Parathyroid adenoma (tissue), 2 donors: ENCODE data around the gene UBTD1.

Experiments
- H2AFZ ChIP-seq: fragments of 300-600 bp; sonication (generic); one replicate; pipeline ENCODE4 v1.7.0; 2017; ENCODE audit warnings: antibody characterized with exemption, mild to moderate bottlenecking
- H3K27ac ChIP-seq: fragments of 300-600 bp; sonication (generic); one replicate; pipeline ENCODE4 v1.7.0; 2017
- H3K27me3 ChIP-seq: fragments of 300-600 bp; sonication (generic); one replicate; pipeline ENCODE4 v1.7.0; 2017; ENCODE audit warnings: low read length; ENCODE audit not compliant: control insufficient read depth, insufficient read depth
- H3K36me3 ChIP-seq: fragments of 300-600 bp; sonication (generic); one replicate; pipeline ENCODE4 v1.7.0; 2017; ENCODE audit warnings: low read length; ENCODE audit not compliant: control insufficient read depth, insufficient read depth
- H3K4me1 ChIP-seq: fragments of 300-600 bp; sonication (generic); one replicate; pipeline ENCODE4 v1.7.0; 2017; ENCODE audit warnings: control low read depth
- H3K4me2 ChIP-seq: fragments of 300-600 bp; sonication (generic); one replicate; pipeline ENCODE4 v1.7.0; 2017; ENCODE audit warnings: low read length
- H3K4me3 ChIP-seq: fragments of 300-600 bp; sonication (generic); one replicate; pipeline ENCODE4 v1.7.0; 2017; ENCODE audit warnings: low read depth, low read length
- H3K79me2 ChIP-seq: fragments of 300-600 bp; sonication (generic); one replicate; pipeline ENCODE4 v1.7.0; 2017; ENCODE audit warnings: control low read depth
- H3K9ac ChIP-seq: fragments of 300-600 bp; sonication (generic); one replicate; pipeline ENCODE4 v1.7.0; 2017; ENCODE audit warnings: mild to moderate bottlenecking
- H3K9me3 ChIP-seq: fragments of 300-600 bp; sonication (generic); one replicate; pipeline ENCODE4 v1.7.0; 2017; ENCODE audit warnings: low read length; ENCODE audit not compliant: control insufficient read depth
- CTCF ChIP-seq: fragments of 300-600 bp; sonication (generic); IDR thresholded peaks from one replicate; pipeline ENCODE4 v1.7.0; 2017; ENCODE audit warnings: antibody characterized with exemption, mild to moderate bottlenecking
- donor health status: primary hyperparathyroidism.

Gene UBTD1

GRCh38 chr10:97509120-97509680 is 10.5 kb downstream of the UBTD1 start:
- Histone ChIP-seq H3K4me2 (no peak overlapping the region), H3K27ac (no peak overlapping the region), H3K36me3 (no peaks in the 10 kb centered on the region), H3K9ac (no peak overlapping the region), H3K9me3 (no peaks in the 10 kb centered on the region), H3K27me3 (no peaks in the 10 kb centered on the region), H3K4me1 (no peaks in the 10 kb centered on the region), H3K79me2 (peaks cover 18% of the 10 kb centered on the region), H2AFZ (no peak overlapping the region), H3K4me3 (no peak overlapping the region)
- no peak for TF ChIP-seq CTCF

DNA sequence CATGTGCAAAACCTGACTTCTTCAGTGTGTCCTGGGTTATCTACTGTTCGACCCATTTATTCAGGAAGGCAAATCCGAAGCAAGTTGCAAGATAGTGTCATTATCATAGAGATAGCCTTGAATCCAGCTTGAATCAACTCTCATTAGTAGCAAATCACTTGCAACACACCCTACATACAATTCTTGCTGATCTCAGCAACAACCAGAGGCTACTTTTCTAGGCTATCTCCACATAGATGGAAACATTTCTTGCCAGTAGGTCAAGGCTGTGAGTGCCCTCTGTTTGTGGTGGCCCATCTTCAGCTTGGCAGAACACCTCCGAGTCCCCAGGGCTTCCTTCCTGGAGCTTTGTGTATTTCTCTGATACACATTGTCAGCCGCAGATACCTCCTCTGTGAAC is 12.0 kb downstream of the UBTD1 start:
- H3K36me3 ChIP-seq, result no peaks in the 10 kb centered on the region
- H3K27me3 ChIP-seq, result no peaks in the 10 kb centered on the region
- no peak for TF ChIP-seq CTCF
- no peak overlapping the region for H2AFZ ChIP-seq
- no peak overlapping the region for H3K4me2 ChIP-seq
- H3K9ac ChIP-seq, result no peak overlapping the region
- no peak overlapping the region for H3K4me3 ChIP-seq
- H3K4me1 ChIP-seq, result no peaks in the 10 kb centered on the region
- H3K27ac ChIP-seq, result no peak overlapping the region
- no peaks in the 10 kb centered on the region for H3K9me3 ChIP-seq
- H3K79me2 ChIP-seq, result peaks cover 16% of the 10 kb centered on the region

GRCh38 chr10:97511711-97512440 is 13.2 kb downstream of the UBTD1 start:
- Histone ChIP-seq H3K9me3 (no peaks in the 10 kb centered on the region), H3K27me3 (no peaks in the 10 kb centered on the region), H3K27ac (no peak overlapping the region), H3K4me3 (no peak overlapping the region), H3K4me2 (no peak overlapping the region), H3K79me2 (peaks cover 16% of the 10 kb centered on the region), H3K9ac (no peak overlapping the region), H3K4me1 (no peaks in the 10 kb centered on the region), H3K36me3 (no peaks in the 10 kb centered on the region), H2AFZ (no peak overlapping the region)
- no peak for TF ChIP-seq CTCF

- no peaks in the 10 kb centered on the region for H3K27me3 ChIP-seq
- no peak overlapping the region for H3K4me3 ChIP-seq
- H3K4me2 ChIP-seq, result no peak overlapping the region
- H3K79me2 ChIP-seq, result peaks cover 15% of the 10 kb centered on the region
- H3K27ac ChIP-seq, result no peak overlapping the region
- H2AFZ ChIP-seq, result no peak overlapping the region
- no peaks in the 10 kb centered on the region for H3K4me1 ChIP-seq
- H3K36me3 ChIP-seq, result no peaks in the 10 kb centered on the region
- H3K9ac ChIP-seq, result no peak overlapping the region
- TF ChIP-seq CTCF, result no peak
- H3K9me3 ChIP-seq, result no peaks in the 10 kb centered on the region
Measured at GRCh38 chr10:97512993-97513392, 14.3 kb downstream of the UBTD1 start.

DNA sequence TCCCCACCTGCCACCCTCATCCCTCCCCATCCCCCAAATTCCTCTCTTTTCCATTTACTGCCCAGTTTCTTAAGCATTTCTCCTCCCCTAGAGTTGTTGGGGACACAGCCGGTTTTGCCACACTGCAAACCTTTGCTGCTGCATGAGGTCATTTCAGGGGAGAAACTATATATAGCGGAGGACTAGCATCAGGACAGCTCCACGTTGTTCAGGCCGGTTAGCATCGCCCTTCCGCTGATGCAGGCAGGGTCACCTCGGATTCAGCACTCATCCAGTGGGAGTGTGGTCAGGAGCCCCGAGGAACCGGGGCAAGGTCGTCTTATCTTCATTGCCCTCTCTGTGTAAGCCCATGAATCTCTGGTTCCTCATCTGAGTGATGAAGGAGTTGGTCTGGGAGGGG is 15.6 kb downstream of the UBTD1 start:
- Histone ChIP-seq H3K27ac (no peak overlapping the region), H3K9me3 (no peaks in the 10 kb centered on the region), H3K36me3 (no peaks in the 10 kb centered on the region), H3K27me3 (no peaks in the 10 kb centered on the region), H2AFZ (no peak overlapping the region), H3K9ac (no peak overlapping the region), H3K79me2 (peaks cover 14% of the 10 kb centered on the region), H3K4me2 (no peak overlapping the region), H3K4me3 (no peak overlapping the region), H3K4me1 (no peaks in the 10 kb centered on the region)
- no peak for TF ChIP-seq CTCF
